Measurements from ENCODE around the gene DIPK1B. TPM values are rescaled to one million over a fixed set of nuclear protein-coding genes. Genes with fewer than 3 reads are reported as not detected.
A peak's percentile ranks its signal among the peaks of the same experiment; 100 is the strongest.

Gene DIPK1B
- polyA plus RNA-seq, 3 donors: 0.10 TPM; not detected in 2

DNA sequence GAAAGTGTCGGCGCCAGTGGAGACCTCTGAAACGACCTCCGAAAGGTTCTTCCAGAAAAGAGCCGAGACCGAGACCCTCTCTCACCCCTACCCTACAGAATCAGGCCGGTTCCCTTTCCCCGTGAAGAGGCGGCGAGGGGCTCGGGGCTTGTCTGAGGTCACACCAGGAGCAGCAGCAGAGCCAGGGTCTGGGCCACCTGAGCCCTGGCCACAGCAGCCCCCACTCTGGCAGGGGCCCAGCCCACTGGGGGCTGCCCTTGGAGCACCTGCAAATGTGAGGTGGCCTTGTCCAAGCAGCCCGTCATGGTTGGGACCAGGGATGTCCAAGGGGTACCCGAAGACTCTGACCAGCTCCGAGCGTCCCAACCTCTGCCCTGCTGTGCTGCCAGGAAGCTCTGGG, 34.3 kb upstream of the DIPK1B start:
- TF ChIP-seq, protein P1, sequence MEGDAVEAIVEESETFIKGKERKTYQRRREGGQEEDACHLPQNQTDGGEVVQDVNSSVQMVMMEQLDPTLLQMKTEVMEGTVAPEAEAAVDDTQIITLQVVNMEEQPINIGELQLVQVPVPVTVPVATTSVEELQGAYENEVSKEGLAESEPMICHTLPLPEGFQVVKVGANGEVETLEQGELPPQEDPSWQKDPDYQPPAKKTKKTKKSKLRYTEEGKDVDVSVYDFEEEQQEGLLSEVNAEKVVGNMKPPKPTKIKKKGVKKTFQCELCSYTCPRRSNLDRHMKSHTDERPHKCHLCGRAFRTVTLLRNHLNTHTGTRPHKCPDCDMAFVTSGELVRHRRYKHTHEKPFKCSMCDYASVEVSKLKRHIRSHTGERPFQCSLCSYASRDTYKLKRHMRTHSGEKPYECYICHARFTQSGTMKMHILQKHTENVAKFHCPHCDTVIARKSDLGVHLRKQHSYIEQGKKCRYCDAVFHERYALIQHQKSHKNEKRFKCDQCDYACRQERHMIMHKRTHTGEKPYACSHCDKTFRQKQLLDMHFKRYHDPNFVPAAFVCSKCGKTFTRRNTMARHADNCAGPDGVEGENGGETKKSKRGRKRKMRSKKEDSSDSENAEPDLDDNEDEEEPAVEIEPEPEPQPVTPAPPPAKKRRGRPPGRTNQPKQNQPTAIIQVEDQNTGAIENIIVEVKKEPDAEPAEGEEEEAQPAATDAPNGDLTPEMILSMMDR (IDR thresholded peaks at IDR 0.05): no peak
- peak overlapping the region; percentile 70 to 87 for H3K27ac ChIP-seq (ENCODE audit: low read depth in 1 of 2, low read length in 2 of 2)
- DNase-seq: no peak
- peaks cover 32 to 45% of the 10 kb centered on the region in 2 donors for H3K4me1 ChIP-seq (ENCODE audit: control insufficient read depth in 1 of 2, insufficient read depth in 2 of 2, low read length in 2 of 2)
- WGBS (ENCODE audit: insufficient coverage): 73% methylated on average over 14 of the region's 15 CpGs
- H3K27me3 Mint-ChIP-seq (ENCODE audit: low read depth in 3 of 3): no peaks in the 10 kb centered on the region
- H3K27me3 ChIP-seq (ENCODE audit: control insufficient read depth in 2 of 2, insufficient read depth in 2 of 2, low read length in 2 of 2): no peaks in the 10 kb centered on the region
- no peak overlapping the region for H3K9ac ChIP-seq (ENCODE audit: insufficient read depth, low read length, poor library complexity, severe bottlenecking)
- H3K79me2 ChIP-seq (ENCODE audit: insufficient read depth, low read length): peaks cover 48% of the 10 kb centered on the region
- intact Hi-C loops (cut with micrococcal nuclease): no loop called here
- H4K20me1 ChIP-seq (ENCODE audit: insufficient read depth, low read length): peaks cover 85% of the 10 kb centered on the region
- no peaks in the 10 kb centered on the region for H3K9me3 Mint-ChIP-seq
- no peak overlapping the region for H3K4me3 ChIP-seq (replicated peaks in 1 of 3; ENCODE audit: low read depth in 2 of 3, low read length in 3 of 3)
- peaks cover 40 to 43% of the 10 kb centered on the region in 2 donors for H3K36me3 ChIP-seq (replicated peaks in 1 of 2; ENCODE audit: control insufficient read depth in 1 of 2, insufficient read depth in 2 of 2, low read length in 2 of 2)
- no peak overlapping the region for H3K4me2 ChIP-seq (replicated peaks; ENCODE audit: extremely low read depth, low read length, poor library complexity, severe bottlenecking)
- H3K4me1 Mint-ChIP-seq: peaks cover 24% of the 10 kb centered on the region
- no peaks in the 10 kb centered on the region for H3K9me3 ChIP-seq (replicated peaks in 1 of 2; ENCODE audit: control insufficient read depth in 1 of 2, insufficient read depth in 1 of 2, low read length in 2 of 2)
- H3K4me3 Mint-ChIP-seq: no peak overlapping the region
- H3K27ac Mint-ChIP-seq: peak overlapping the region in 4 of 7 donors; percentile 15 to 68 (median 60)
- peaks cover 16 to 41% of the 10 kb centered on the region in 2 donors for H3K36me3 Mint-ChIP-seq
- no peak overlapping the region for H2AFZ ChIP-seq (ENCODE audit: insufficient read depth, low read depth, low read length, poor library complexity, severe bottlenecking)

DNA sequence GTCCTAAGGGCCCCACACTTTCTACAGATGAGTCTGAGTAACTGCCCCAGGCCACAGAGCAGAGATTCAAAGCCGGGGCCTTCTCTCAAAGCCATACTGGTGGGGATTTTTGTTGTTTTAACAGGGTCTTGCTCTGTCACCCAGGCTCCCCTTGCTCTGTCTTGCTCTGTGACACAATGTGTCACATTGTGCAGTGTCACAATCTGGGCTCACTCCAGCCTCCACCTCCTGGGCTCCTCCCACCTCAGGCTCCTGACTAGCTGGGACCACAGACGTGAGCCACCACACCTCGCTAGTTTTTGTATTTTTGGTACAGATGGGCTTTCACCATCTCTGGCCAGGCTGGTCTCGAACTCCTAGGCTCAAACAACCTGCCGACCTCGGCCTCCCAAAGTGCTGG, 33.7 kb upstream of the DIPK1B start:
- intact Hi-C loops (cut with micrococcal nuclease): no loop called here
- Mint-ChIP-seq H3K36me3 (peaks cover 16 to 42% of the 10 kb centered on the region in 2 donors), H3K4me3 (peak overlapping the region in 1 of 2 donors; percentile 70), H3K4me1 (peaks cover 24% of the 10 kb centered on the region), H3K27me3 (ENCODE audit: low read depth in 3 of 3) (no peaks in the 10 kb centered on the region), H3K27ac (peak overlapping the region; percentile 87 to 97 (median 94)), H3K9me3 (no peaks in the 10 kb centered on the region)
- H3K4me3 ChIP-seq (replicated peaks in 1 of 3; ENCODE audit: low read depth in 2 of 3, low read length in 3 of 3): peak overlapping the region in 1 of 3 experiments; percentile 60
- peak; percentile 62 to 79 (median 73) for DNase-seq
- peak overlapping the region; percentile 56 for H3K9ac ChIP-seq (ENCODE audit: insufficient read depth, low read length, poor library complexity, severe bottlenecking)
- H3K27me3 ChIP-seq (ENCODE audit: control insufficient read depth in 2 of 2, insufficient read depth in 2 of 2, low read length in 2 of 2): no peaks in the 10 kb centered on the region
- H3K4me1 ChIP-seq (ENCODE audit: control insufficient read depth in 1 of 2, insufficient read depth in 2 of 2, low read length in 2 of 2): peaks cover 32 to 45% of the 10 kb centered on the region in 2 donors
- peak overlapping the region; percentile 72 for H3K4me2 ChIP-seq (replicated peaks; ENCODE audit: extremely low read depth, low read length, poor library complexity, severe bottlenecking)
- no peaks in the 10 kb centered on the region for H3K9me3 ChIP-seq (replicated peaks in 1 of 2; ENCODE audit: control insufficient read depth in 1 of 2, insufficient read depth in 1 of 2, low read length in 2 of 2)
- WGBS (ENCODE audit: insufficient coverage): 13% methylated on average over 2 of the region's 6 CpGs
- H3K36me3 ChIP-seq (replicated peaks in 1 of 2; ENCODE audit: control insufficient read depth in 1 of 2, insufficient read depth in 2 of 2, low read length in 2 of 2): peaks cover 34 to 41% of the 10 kb centered on the region in 2 donors
- H2AFZ ChIP-seq (ENCODE audit: insufficient read depth, low read depth, low read length, poor library complexity, severe bottlenecking): no peak overlapping the region
- H3K27ac ChIP-seq (ENCODE audit: low read depth in 1 of 2, low read length in 2 of 2): peak overlapping the region; percentile 70 to 87
- H4K20me1 ChIP-seq (ENCODE audit: insufficient read depth, low read length): peaks cover 86% of the 10 kb centered on the region
- TF ChIP-seq, protein P1 (IDR thresholded peaks at IDR 0.05): no peak
- peaks cover 54% of the 10 kb centered on the region for H3K79me2 ChIP-seq (ENCODE audit: insufficient read depth, low read length)

Measured in CD14-positive monocyte (primary cell).